Measurements from ENCODE around the gene RPS2.
A peak's percentile ranks its signal among the peaks of the same experiment; 100 is the strongest.

The RPS2 gene

DNA sequence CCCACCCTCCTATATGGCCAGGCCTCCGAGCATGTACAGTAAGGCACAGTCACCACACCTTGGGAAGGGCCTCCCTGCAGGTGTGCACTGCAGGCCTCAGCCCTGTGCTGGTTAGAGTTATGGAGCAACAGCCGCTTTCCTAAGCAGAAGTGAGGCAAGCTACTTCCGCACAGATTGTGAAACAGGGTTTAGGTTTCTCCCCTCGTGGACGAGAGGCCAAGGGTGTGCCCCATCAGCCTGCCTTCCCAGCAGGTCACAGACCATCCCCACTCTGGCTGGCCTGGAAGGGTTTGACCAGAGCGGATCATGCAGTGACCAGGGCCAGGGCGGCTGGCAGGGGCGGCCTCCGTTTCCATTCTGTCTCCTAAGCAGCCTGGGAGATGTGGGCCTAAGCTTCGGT lies 26.3 kb downstream of the RPS2 start:
- Histone ChIP-seq H3K4me3 (ENCODE audit: low read depth, low read length) (no peak overlapping the region), H3K36me3 (ENCODE audit: control insufficient read depth in 2 of 2, insufficient read depth in 1 of 2, low read length in 2 of 2) (peaks cover 0 to 38% of the 10 kb centered on the region in 2 experiments; a peak in 2 of 3 replicates), H3K27ac (ENCODE audit: extremely low read depth, low read depth, low read length) (no peak overlapping the region), H3K4me1 (ENCODE audit: control insufficient read depth, insufficient read depth, low read length) (no peaks in the 10 kb centered on the region; the same call in 1 of the 2 replicates), H3K9me3 (ENCODE audit: control insufficient read depth, insufficient read depth, low read depth, low read length) (no peaks in the 10 kb centered on the region)
- POLR2A ChIA-PET: interaction anchor here (0.6 kb wide), 1 partner anchor 249 kb away, joined by 6 read pairs; no protein-coding TSS in a partner anchor
- no peak for TF ChIP-seq EGR2 (tag by site-specific recombination; IDR thresholded peaks at IDR 0.05; ENCODE audit: low read depth)
- no peak for TF ChIP-seq ZNF175 (tag by site-specific recombination; IDR thresholded peaks at IDR 0.05)
- CTCF ChIA-PET: no interaction called here

DNA sequence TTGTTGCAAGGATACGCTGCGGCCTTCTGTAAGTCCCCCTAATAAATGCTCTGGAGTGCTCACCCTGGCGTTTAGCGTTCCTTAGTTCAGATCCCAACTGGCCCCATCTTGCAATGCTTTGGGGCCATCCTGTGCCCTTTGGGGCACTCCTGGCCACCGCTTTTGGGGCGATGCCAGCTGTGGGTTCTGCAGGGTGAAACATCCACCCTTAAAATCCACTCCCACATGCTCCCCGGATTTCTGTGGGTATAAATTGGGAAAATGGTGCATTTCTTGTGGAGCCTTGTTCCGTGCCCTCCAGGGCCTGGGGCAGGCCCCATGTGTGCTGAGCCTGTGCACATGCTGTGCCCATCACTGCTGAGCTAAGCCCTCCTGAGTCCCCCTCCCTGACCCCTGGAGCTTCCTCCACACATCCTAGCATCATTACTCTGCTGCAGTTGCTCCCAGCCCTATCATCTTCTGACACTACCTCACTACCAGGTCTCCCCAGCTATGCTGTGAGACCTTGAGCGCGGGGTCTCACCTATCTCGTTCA lies 27.6 kb downstream of the RPS2 start:
- H3K4me1 ChIP-seq (ENCODE audit: control insufficient read depth, insufficient read depth, low read length): no peaks in the 10 kb centered on the region; the same call in 1 of the 2 replicates
- H3K36me3 ChIP-seq (ENCODE audit: control insufficient read depth in 2 of 2, insufficient read depth in 1 of 2, low read length in 2 of 2): peaks cover 0 to 38% of the 10 kb centered on the region in 2 experiments; a peak in 2 of 3 replicates
- H3K4me3 ChIP-seq (ENCODE audit: low read depth, low read length): no peak overlapping the region
- no peak overlapping the region for H3K27ac ChIP-seq (ENCODE audit: extremely low read depth, low read depth, low read length)
- TF ChIP-seq, protein P1, sequence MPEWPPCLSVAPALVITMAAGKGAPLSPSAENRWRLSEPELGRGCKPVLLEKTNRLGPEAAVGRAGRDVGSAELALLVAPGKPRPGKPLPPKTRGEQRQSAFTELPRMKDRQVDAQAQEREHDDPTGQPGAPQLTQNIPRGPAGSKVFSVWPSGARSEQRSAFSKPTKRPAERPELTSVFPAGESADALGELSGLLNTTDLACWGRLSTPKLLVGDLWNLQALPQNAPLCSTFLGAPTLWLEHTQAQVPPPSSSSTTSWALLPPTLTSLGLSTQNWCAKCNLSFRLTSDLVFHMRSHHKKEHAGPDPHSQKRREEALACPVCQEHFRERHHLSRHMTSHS (tag by site-specific recombination; IDR thresholded peaks at IDR 0.05): no peak
- peak; percentile 58 for TF ChIP-seq ZIC2 (tag by site-specific recombination; IDR thresholded peaks at IDR 0.05)
- TF ChIP-seq ZNF837 (tag by site-specific recombination; IDR thresholded peaks at IDR 0.05): no peak
- TF ChIP-seq, protein P2, sequence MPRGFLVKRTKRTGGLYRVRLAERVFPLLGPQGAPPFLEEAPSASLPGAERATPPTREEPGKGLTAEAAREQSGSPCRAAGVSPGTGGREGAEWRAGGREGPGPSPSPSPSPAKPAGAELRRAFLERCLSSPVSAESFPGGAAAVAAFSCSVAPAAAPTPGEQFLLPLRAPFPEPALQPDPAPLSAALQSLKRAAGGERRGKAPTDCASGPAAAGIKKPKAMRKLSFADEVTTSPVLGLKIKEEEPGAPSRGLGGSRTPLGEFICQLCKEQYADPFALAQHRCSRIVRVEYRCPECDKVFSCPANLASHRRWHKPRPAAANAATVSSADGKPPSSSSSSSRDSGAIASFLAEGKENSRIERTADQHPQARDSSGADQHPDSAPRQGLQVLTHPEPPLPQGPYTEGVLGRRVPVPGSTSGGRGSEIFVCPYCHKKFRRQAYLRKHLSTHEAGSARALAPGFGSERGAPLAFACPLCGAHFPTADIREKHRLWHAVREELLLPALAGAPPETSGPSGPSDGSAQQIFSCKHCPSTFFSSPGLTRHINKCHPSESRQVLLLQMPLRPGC (tag by site-specific recombination; IDR thresholded peaks at IDR 0.05): no peak
- no peak for TF ChIP-seq ZNF621 (tag by site-specific recombination; IDR thresholded peaks at IDR 0.05)
- no peak for TF ChIP-seq SCRT1 (tag by site-specific recombination; IDR thresholded peaks at IDR 0.05; ENCODE audit: borderline replicate concordance)
- no peak for TF ChIP-seq ZNF510 (tag by site-specific recombination; IDR thresholded peaks at IDR 0.05; ENCODE audit: insufficient replicate concordance)
- TF ChIP-seq ZNF394 (tag by site-specific recombination; IDR thresholded peaks at IDR 0.05; ENCODE audit: borderline replicate concordance): no peak
- CTCF ChIA-PET: no interaction called here
- no peaks in the 10 kb centered on the region for H3K9me3 ChIP-seq (ENCODE audit: control insufficient read depth, insufficient read depth, low read depth, low read length)
- POLR2A ChIA-PET: no interaction called here

DNA sequence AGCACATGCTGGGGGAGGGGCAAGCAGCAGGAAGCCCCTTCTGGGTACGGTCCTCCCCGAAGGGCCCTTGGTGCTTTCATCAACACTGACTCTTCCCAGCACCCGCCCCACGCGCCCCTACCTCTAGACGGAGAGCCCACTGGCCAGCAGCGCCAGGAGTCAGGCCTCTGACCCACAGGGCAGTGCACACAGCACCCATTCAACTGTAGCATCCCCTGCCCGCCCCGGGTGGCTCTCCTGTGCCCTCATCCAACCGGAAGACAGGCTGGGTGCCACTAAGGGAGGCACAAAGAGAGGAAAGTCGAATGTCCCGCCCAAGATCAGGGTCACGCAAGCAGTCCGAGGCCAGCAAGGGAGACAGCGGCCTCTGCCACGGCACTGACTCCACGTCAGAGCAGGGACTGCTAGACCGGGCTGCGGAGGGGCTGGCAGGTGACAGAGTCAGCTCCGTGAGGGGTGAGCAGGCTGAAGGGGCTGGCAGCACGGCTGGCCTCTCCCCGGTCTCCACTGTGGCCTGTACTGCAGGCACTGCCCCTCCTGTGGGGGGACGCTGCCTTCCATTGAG lies 31.4 kb downstream of the RPS2 start:
- POLR2A ChIA-PET: interaction anchor here (1.2 kb wide), 1 partner anchor 17 kb away, joined by 4 read pairs; no protein-coding TSS in a partner anchor
- Histone ChIP-seq H3K4me3 (ENCODE audit: low read depth, low read length) (no peak overlapping the region), H3K4me1 (ENCODE audit: control insufficient read depth, insufficient read depth, low read length) (no peaks in the 10 kb centered on the region; the same call in 1 of the 2 replicates)

DNA sequence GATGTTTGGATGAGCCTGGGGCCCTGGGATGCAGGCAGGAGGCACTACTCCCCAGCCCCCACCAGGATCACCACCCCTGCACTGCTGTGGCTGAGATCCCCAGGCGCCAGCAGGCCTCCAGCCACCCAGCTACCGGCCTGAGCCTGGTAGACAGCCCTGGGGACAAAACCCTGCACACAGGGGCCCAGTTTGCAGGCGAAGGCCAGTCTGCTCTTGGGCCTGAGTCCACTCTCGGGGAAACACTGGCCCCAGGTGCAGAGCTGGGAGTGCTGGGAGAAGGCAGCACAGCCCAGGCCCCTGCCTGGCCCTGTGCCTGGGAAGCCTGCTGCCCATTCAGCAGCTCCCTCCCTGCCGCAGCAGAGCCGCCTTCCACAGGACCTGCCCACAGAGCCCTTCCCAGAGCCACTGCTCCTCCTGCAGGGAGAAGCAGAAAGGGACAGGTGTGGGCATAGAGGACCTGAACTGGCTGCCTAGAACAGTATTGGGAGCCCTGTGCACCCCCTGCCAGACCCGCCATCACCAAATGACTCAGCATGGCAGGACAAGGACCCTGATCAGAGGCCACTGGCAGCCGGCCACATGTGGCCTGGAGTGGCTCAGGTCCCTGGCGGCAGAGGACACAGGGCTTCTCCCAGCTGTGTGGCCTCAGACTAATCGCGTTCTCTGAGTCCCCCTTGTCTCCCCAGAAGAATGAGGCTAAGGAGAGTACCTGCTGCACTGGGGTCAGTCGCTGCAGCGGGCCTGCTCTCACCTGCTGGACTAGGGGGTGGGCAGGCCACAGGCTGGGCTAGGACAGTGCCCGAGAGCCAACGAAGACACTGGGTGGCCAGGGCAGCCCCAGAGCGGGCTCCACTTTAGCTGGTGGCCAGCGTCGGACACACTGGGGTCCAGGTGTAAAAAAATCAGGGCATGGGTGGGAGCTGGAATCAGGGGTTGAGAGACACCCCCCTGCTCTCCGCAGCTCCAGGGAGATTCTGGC lies 32.3 kb downstream of the RPS2 start:
- Histone ChIP-seq H3K4me3 (ENCODE audit: low read depth, low read length) (no peak overlapping the region), H3K9me3 (ENCODE audit: control insufficient read depth, insufficient read depth, low read depth, low read length) (no peaks in the 10 kb centered on the region), H3K36me3 (ENCODE audit: control insufficient read depth in 2 of 2, insufficient read depth in 1 of 2, low read length in 2 of 2) (peaks cover 0 to 5% of the 10 kb centered on the region in 2 experiments; a peak in 1 of 3 replicates), H3K27ac (ENCODE audit: extremely low read depth, low read depth, low read length) (no peak overlapping the region), H3K4me1 (ENCODE audit: control insufficient read depth, insufficient read depth, low read length) (no peaks in the 10 kb centered on the region; the same call in 1 of the 2 replicates)
- POLR2A ChIA-PET: interaction anchor here (1.2 kb wide), 1 partner anchor 16 kb away, joined by 4 read pairs; no protein-coding TSS in a partner anchor
- CTCF ChIA-PET: interaction anchor here (0.5 to 1.7 kb wide), 9 partner anchors 8 to 778 kb away, joined by 3 to 9 read pairs (median 3); no protein-coding TSS in a partner anchor
- TF ChIP-seq ZNF341 (tag by site-specific recombination; IDR thresholded peaks at IDR 0.05; ENCODE audit: low read depth): peak; percentile 89
- no peak for TF ChIP-seq ZNF391 (tag by site-specific recombination; IDR thresholded peaks at IDR 0.05; ENCODE audit: borderline replicate concordance, low read depth)
- TF ChIP-seq ZBTB17 (tag by site-specific recombination; IDR thresholded peaks at IDR 0.05): 0 out of 2 replicates have a peak, but pooled peaks have one; percentile 21
- 0 out of 2 replicates have a peak, but pooled peaks have one; percentile 12 for TF ChIP-seq ZBTB8A (tag by site-specific recombination; IDR thresholded peaks at IDR 0.05)
- TF ChIP-seq ZNF239 (tag by site-specific recombination; IDR thresholded peaks at IDR 0.05): no peak
- TF ChIP-seq ZBTB48 (tag by site-specific recombination; IDR thresholded peaks at IDR 0.05): no peak

More for the DNA sequence above, 31.4 kb downstream of the RPS2 start:
- Histone ChIP-seq H3K36me3 (ENCODE audit: control insufficient read depth in 2 of 2, insufficient read depth in 1 of 2, low read length in 2 of 2) (peaks cover 0 to 11% of the 10 kb centered on the region in 2 experiments; a peak in 2 of 3 replicates), H3K27ac (ENCODE audit: extremely low read depth, low read depth, low read length) (no peak overlapping the region), H3K9me3 (ENCODE audit: control insufficient read depth, insufficient read depth, low read depth, low read length) (no peaks in the 10 kb centered on the region)
- CTCF ChIA-PET: interaction anchor here (0.5 to 1.7 kb wide), 5 partner anchors 9 to 73 kb away, joined by 3 to 9 read pairs (median 4); no protein-coding TSS in a partner anchor
- TF ChIP-seq ZBTB1 (tag by site-specific recombination; IDR thresholded peaks at IDR 0.05): no peak
- 0 out of 2 replicates have a peak, but pooled peaks have one; percentile 32 for TF ChIP-seq ZIC2 (tag by site-specific recombination; IDR thresholded peaks at IDR 0.05)
